GM18517 (cell line): ENCODE measurements around the gene TELO2.

Experiments
- ATAC-seq: cut with Tn5 transposase; IDR thresholded peaks from one replicate; pipeline ENCODE4 v1.9.1; 2021; ENCODE audit warnings: mild to moderate bottlenecking, moderate library complexity; ENCODE audit not compliant: unreplicated experiment

The TELO2 gene

DNA sequence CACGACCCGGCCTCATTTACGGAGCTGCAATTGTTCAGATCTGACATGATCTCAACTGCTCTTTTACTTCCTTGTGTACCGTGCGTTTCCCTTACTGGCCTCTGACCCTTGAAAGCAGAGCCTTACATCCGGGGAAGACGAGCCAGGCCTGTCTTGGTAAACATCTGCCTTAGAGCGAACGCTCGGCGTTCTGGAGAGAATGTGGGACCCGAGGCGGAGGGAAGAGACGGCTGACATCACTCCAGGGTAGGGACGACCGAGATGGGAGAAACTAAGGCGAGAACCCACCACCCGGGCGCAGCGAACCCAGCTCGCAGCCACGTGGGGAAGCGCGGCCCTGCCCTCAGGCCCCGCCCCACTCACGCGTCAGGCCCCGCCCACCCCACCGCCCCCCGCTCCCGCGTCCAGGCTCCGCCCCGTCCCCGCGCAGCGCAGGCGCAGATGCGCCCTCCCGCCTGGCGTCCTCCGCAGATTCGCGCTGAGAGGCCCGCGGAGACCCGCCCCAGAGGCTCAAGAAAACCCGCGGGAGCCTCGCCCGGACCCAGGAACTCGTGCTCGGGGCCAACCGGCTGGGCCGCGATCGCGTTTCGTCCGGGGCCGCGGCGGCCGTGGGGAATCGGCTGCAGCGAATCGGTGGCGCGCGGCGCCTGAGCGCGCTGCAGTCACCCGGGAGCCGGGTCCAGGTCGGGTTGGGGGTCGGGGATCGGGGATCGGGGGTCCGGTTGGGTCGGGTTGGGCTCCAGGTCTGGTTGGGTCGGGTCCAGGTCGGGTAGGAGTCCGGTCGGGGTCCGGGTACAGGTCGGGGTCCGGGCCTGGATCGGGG is at the start of gene TELO2:
Gene TELO2, plus strand, starts transcription at position 438 of the 823 bp plus-strand sequence. CDS start 922 bp downstream, outside the sequence.
- no peak for ATAC-seq

DNA sequence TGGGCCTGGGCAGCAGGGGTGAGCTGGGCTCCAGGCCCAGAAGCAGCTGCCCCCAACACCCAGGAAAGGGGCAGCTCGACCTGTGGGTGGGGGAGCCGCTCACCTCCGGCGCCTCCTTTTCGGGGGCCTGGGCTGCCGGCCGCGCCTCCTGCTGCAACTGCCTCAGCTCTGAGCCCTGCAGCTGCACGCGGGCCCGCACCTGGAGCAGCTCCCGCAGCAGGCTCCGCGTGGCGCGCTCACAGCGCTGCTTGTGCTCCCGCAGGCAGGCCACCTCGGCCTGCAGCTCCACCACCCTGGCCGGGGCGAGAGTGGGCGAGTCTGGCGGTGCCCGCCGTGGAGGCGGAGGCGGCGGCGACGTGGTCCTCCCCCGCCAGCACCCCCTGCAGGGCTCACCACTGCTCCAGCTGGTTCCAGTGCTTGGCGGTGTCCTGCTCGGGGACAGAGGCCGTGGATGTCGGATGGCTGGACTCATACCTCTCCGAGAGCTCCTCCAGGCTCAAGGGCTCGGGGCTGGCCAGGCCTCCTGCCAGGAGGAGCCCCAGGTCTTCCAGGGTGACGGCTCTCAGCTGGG is 49.7 kb upstream of the TELO2 start:
- ATAC-seq = no peak

DNA sequence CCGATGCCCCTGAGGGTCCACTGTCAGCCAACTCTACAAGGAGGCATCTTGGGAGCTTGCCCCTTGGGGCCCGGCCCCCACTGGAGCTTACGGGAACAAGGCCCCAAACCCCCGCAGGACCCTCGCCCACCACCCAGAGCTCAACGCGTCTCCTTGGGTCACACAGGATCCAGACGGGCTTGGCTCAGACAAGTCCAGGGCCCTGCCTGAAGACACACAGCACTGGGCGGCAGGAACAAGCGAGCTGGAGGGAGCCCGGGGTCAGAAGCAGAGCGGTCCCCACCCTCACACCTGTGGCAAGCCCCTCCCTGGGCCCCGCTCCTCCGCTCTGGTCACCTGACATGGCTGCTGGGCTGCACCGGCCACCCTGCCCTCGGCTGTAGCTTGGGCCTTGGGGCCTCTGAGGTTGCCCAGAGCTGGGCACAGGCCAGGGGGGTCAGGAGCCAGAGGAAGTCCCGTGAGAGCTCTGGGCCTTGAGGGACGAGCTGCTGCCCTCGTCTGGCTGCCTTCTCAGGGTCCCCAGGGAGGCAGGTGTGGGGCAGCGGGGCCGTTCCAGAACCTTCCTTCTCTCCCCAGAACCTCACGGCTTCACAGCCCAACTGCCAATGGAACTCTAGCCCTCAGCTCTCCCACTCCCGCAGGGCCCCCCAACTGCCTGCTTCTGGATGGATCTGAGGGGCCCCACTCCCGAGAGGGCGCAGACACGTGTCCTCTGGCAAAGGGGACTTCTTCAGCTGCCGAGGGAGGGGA is 49.0 kb upstream of the TELO2 start, which contains the start of gene CCDC154:
Gene CCDC154, minus strand, starts transcription at position 577 of the 750 bp plus-strand sequence. Its CDS starts 234 bp downstream, at position 343.
- ATAC-seq = no peak

DNA sequence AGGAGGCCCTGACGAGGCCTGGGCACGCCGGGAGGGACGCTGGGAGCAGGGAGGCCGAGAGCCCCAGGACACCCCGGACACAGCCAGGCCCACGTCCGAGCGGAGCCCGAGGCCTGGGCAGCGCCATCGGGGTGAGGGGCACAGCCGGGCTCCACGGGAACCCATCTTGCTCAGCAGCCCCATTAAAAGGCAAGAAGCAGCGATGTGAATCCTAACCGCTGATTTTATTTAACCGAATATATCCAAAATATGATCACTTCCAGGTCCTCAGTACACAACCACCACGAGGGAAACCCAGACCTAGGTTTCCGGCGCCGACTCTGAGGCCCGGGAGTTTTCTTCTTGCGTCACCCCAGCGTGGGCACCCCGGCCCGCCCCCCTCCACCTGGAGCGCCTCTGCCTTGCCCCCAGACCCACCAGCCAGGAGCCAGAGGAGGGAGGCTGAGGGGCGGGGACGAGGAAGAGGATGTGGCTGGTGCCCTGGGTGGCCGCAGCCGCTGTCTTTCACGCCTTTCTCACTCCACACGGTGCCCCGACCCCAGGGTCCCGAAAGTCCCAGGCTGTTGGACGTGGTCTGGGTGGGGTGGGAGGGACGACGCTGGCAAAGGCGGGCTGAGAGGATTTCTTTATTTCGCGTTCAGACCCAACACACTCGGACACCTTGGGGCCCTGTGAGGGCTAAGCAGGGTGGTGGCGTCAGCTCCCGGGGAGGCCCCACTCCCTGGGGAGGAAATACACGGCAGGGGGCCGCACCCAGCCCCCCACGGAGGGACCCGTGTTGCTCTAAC is 48.2 kb upstream of the TELO2 start:
- no peak for ATAC-seq

DNA sequence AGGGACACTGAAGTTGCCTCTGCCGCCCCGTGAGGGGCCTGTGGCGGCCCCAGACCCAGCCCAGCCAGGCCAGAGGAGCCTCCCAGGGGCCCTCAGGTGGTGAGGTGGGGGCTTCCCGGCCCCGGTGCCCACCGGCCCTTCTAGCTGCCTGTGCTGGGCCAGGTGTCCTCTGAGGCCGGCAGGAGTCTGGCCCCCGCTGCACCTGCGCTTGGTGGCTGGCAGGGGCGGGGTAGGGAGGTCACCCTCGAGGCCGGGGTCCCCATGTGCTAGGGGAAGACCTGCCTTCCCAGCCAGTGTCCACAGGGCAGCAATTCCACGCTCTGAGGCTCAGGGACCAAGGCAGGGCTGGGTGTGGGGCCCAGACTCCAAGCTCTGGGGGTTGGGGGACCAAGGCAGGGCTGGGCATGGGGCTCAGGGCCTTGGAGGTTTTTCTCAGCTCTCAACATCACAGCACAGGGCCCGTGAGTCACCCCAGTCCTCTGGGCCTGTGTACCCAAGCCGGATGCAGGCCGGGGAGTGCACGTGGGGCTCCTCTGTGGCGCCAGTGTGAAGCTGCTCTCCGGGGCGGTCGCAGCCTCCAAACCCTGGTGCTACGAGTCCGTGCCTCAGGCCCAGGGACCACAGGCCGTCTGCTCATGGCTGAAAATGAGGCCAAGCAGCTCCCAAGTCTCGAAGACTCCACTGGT is 47.5 kb upstream of the TELO2 start:
- ATAC-seq = no peak

DNA sequence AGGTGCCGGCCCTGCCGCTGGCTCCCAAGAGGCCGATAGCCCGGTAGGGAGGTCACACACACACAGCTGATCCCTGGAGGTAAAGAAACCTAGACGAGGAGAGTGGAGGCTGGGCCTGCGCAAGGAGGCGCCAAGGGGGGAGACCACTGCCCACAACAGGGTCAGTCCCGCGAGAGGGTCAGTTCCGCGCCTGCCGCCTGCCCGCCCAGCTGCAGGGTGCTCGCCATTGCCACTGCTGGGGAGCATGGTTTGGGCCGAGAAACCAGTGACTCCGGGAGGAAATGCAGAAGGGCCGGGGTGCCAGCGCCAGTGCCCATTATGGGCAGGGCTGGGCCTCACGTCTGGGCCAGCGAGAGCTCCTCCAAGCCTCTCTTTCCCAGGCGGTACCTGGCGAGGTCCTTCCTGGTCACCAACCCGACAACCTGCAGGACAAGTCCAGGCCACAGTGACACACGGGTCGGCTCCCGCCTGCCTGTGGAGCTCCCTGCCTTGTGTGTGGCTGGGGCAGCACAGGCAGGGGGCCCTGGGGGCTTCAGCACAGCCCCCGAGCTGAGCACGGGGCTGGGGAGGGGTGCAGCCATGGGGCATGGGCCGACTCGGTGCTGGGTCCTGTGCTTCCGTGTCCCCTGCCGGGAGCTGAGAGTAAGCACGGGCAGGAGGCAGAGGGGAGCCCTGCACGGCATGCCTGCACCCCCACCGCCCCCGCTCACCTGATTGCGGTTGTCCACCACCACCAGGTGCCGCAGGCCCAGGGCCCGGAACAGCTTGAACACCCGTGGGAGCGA is 46.7 kb upstream of the TELO2 start:
- no peak for ATAC-seq

DNA sequence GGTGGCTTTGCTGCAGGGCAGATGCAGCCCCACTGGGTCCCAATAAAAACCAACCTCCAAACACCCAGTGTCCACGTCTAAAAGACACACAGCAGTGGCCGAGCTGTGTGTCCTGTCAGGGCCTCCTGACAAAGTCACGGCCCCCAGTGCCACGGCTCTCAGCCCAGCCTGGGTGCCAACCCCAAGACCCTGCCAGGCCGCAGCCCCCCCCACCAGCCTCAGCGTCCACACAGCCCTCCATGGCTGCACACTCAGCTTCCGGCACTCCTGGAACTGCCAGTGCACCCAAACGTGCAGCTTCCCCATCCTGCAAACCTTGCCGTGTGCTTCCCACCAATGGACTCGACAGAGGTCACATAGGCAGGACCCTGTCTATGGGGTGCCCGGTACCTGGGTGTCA is 45.2 kb upstream of the TELO2 start:
- no peak for ATAC-seq

DNA sequence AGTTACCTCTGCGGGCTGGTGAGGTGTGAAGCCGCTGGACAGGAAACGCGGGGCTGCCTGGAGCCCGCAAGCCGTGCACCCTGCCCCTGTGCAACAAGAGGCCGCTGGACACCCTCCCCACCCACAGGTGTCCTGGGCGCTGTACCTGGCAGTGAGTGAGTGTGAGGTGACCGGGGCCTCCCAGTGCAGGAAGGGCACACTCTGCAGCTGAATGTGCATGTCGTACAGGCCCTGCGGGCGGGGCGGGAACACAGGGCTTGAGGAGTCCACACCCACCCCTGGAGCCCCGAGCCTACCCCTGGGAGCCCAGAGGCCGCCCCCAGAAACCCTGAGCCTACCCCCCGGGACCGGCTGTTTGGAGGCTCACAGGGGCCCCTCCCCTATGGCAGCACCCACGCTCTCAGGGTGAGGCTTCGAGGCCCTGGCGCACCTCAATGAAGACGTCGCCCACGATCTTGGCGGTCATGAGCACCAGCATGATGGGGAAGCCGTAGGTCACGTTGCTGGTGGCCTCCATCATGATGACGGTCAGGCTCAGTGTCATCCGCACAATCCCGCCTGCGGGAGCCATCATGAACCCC is 44.5 kb upstream of the TELO2 start:
- no peak for ATAC-seq

DNA sequence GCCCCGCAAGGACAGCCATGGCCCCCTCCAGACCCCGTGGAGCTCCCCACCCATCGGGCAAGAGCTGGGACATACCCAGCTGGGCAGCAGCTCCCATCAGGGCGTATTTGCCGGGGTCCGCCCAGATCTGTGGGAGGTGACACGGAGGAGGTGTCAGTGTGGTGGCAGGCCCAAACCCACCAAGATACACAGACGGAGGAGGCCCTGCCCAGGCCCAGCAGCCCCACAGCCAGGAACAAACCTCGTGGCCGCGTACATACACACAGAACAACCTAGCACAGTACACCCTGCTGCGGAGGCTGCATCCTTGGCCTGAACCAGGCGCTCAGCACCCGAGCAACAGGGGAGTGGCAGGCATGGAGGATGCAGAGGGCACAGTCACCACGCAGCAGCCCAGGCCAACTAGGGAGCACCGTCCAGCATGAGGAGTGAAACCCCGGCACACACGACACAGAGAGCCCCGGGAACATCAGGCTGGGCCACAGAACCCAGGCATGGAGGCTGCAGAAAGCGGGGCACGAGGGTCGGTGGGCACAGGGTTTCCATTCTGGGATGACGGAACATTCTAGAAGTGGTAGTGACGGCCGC is 43.9 kb upstream of the TELO2 start:
- ATAC-seq = no peak

DNA sequence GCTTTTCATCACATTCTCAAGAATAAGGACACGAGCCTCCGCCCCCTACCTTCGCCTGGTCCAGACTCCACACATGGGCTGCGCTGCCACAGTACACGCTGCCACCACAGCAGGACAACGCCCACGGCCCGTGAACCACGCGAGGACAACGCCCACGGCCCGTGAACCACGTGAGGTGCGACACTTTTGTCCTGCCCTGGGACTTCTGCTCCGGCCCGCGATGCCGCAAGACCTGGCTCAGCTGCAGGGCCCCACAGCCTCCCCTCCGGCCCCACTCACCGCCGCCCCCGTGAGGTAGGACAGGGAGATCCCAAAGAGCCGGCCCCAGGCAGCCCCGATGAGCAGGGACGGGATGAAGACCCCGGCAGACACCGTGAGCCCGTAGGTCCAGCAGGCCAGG is 42.9 kb upstream of the TELO2 start:
- ATAC-seq = no peak

DNA sequence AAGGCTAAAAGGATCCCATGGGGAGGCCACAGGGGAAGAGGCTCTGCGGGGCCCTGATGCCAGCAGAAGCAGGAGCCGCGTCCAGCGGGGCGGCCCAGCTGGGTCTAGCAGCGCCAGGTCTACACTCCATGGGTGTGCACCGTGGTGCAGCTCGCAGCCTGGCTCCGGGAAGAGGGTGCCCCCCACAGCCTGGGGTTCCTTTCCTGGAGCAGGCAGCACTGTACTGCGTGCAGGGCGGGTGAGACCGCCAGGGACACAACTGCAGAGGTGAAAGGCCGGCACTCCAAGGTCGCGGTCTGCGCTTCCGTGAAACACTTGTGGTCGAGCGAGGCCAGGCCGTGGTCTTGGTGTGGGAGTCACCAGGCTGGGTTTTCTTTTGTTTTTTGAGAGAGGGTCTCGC is 42.3 kb upstream of the TELO2 start:
- ATAC-seq = no peak

DNA sequence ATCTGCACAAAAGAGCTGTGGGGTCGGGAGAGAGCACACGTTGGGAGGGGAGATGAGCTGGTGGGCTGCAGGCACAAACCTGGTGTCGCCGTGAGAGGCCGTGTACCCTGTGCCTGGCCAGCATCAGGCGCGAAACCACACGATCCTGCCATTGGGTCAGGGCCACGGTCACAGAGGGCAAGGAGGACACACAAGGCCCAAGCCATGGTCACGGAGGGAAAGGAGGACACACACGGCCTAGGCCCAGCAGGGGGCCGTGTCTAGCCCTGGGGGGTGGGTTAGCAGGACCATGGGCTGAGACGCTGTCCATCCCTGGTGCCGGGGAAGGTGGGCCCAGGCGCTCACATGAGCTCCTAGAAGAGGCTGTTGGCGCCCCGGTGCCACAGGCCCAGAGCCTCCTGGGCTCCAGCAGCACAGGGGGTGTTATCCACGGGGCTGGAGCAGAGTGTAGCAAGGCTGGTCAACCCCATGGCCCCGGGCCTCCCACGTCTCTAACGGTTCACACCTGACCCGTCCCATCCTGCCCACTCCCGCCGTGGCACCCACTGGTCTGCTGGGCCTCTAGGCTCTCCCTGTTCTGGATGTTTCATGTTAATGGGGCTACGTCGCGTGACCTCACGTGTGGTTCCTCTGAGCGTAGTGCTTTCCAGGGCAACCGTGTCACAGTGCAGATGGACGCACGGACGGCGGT is 41.3 kb upstream of the TELO2 start:
- no peak for ATAC-seq

DNA sequence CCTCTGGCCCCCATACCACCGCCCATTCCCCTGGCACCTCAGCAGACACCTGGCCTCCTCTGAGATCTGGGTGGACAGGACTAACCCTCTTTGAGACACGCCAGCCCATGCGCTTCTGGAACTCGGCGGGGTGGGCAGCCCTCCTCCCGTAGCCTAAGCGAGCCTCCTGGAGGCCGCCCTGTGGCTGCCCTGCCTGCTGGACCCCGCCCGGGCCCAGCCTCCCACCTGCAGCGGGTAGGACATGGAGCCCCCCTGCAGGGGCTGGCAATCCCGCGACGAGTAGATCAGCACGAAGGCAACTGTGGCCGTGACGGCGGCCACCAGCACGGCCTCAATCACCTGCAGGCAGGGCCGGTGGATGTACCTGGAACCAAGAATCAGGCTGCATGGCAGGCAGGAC is 40.6 kb upstream of the TELO2 start:
- ATAC-seq = no peak

DNA sequence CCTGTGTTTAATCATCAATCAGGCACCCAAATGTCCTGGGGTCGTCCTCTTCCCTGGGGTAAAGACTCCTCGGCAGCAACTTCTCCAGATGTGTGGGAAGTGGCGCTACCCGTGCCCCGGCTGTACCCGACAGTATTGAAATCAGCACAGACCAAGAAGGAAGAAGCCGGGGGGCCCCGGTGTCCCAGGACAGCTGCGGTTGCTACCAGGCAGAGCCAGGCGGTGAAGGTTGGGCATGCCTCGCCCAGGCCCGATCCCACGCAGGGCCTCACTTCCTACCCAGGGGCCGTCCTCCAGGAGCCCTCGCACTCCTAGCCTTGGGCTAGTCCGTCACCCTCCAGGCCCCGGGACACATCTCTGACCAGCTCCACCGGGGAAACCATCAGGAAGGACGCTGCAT is 39.8 kb upstream of the TELO2 start:
- ATAC-seq = no peak

DNA sequence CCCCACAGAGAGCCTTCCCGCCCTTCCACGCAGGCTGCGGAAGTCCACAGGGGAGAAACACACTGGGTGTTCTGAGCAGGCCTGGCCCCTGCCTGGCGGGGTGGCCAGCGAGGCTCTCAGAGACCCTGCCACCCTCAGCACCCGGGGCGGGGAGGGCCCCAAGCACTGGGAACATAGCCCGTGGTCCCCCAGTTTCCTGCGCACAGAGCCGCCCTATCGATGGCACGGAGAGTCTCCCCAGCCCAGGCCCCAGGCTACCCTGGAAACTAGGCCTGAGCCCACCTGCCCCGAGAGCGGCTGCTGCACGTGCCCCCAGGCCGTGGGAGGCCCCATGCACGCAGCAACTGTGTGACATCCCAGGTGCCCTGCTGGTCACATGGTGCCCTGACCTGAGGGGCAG is 38.6 kb upstream of the TELO2 start:
- no peak for ATAC-seq

DNA sequence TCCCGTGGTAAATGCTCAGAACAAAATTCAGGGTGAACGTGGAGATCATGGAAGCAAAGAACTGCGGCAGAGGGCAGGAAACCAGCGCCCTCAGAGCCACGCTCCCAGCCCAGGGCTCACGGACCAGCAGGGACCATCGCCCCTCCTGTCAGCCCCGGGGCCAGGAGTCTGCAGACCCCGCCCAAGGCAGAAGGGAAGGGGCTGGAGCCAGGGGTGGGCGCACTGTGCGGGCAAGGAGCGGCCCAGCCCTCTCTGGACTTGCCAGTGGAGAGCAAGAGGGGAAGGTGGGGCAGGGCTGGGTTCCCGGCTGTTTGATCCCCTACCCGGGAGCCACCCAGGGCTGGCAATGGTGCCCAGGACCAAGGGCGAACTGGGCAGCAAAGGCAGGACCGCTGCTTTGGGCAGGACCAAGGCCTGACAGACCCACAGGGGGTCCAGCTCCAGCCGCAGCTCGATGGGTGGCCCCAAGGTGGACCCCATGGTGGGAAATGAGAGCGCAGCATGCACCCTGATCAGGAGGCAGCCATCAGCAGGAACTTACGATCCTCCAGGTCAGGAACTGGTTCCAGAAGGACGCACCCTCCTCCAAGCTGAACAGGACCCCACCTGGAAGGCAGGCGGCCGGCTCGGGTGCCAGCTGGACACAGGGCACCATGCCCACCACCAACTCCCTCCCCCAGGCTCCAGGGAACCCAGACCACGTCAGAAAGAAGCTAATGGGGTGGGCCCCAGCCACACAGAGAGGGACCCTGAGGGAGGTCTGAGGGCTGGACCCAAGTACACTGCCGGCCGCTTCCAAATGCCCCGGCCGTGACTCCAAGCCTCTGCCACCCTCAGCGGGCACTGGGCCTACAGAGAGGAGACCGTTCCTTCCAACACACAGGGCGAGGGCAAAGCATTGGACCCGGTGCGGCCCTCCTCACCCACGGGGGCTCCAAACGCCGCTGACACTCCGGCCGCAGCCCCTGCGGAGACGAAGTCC is 37.7 kb upstream of the TELO2 start:
- no peak for ATAC-seq

DNA sequence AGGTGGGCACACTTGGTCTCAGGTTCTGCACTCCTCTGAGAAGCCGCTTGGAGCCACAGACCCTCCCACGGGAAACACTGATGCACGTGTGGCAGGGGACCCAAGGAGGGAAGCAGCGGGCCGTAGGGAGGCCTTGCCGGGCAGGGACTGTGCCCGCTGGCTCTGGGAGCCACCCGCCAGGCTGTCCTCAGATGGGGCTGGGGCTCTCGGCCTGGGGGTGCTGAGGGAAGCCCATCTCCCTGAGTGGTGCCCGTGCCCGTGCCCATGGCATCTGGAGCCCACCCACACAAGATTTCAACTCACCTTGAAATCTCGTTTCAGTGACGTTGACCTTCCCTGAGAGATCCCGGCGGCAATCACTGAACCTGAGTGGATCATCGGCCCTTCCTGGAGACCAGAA is 36.2 kb upstream of the TELO2 start:
- ATAC-seq = no peak
